Tibial nerve (tissue), 4 donors: ENCODE measurements around the gene TOMM5. TPM values are rescaled to one million over a fixed set of nuclear protein-coding genes. Genes with fewer than 3 reads are reported as not detected.

ENCODE experiments used
- DNase-seq, 2 donors: peaks; one replicate each; pipeline ENCODE4 v3.0.0-alpha.2; 2019; ENCODE audit warnings: low spot score in 2 of 2
- H3K27ac ChIP-seq, 4 donors: fragments of 200-600 bp; sonication (generic) in 3 of 4; one replicate each; pipeline ENCODE4 v1.5.1; 2017 to 2019; ENCODE audit warnings: mild to moderate bottlenecking in 1 of 4
- H3K27me3 ChIP-seq, 2 donors: fragments of 200-600 bp; sonication (generic) in 1 of 2; one replicate each; pipeline versions ENCODE4 v1.5.1 to v1.6.0; 2017 to 2019
- H3K36me3 ChIP-seq, 3 donors: fragments of 200-600 bp; sonication (generic); one replicate each; pipeline ENCODE4 v1.5.1; 2018 to 2019
- H3K4me1 ChIP-seq, 4 donors: fragments of 200-600 bp; sonication (generic) in 3 of 4; one replicate each; pipeline ENCODE4 v1.5.1; 2017 to 2019
- H3K4me3 ChIP-seq, 4 donors: fragments of 200-600 bp; sonication (generic) in 3 of 4; one replicate each; pipeline ENCODE4 v1.5.1; 2017 to 2019; ENCODE audit warnings: mild to moderate bottlenecking in 1 of 4, moderate library complexity in 1 of 4
- H3K9me3 ChIP-seq, 4 donors: fragments of 200-600 bp; sonication (generic) in 3 of 4; one replicate each; pipeline ENCODE4 v1.5.1; 2017 to 2019
- EP300 ChIP-seq, 2 donors: sonication (generic); formaldehyde crosslinking; IDR thresholded peaks; one replicate each; pipeline ENCODE4 v1.6.1; 2017; ENCODE audit warnings: antibody characterized with exemption in 2 of 2, mild to moderate bottlenecking in 1 of 2
- POLR2A ChIP-seq, 2 donors: fragments of 450-650 bp; IDR thresholded peaks; one replicate each; pipeline ENCODE4 v1.6.1; 2017; ENCODE audit warnings: antibody characterized with exemption in 2 of 2, mild to moderate bottlenecking in 2 of 2, moderate library complexity in 2 of 2
- WGBS, 2 donors: methylation state at CpG; one replicate each; pipeline ENCODE4 v1.1.5; 2018; 5-methylcytosine and 5-hydroxymethylcytosine counted together
- total RNA-seq, 4 donors: library from RNA; depleted of rRNA; stranded (reverse); fragments of >200 nt; gene quantifications; one replicate each; pipeline ENCODE4 v1.1.0, GENCODE V29; 2016
- TF ChIP-seq, protein P1 (sequence below), 5 experiments: fragments of 200-600 bp in 3 of 5; fragments of 450-650 bp in 2 of 5; sonication (generic) in 3 of 5; IDR thresholded peaks; one replicate each; pipeline ENCODE4 v1.5.1; 2016 to 2019; ENCODE audit warnings: antibody characterized with exemption in 5 of 5, mild to moderate bottlenecking in 3 of 5, moderate library complexity in 2 of 5

TOMM5 gene
- total RNA-seq, 4 donors from 2014 or later: 21.0 to 81.1 (median 63.7) TPM

DNA sequence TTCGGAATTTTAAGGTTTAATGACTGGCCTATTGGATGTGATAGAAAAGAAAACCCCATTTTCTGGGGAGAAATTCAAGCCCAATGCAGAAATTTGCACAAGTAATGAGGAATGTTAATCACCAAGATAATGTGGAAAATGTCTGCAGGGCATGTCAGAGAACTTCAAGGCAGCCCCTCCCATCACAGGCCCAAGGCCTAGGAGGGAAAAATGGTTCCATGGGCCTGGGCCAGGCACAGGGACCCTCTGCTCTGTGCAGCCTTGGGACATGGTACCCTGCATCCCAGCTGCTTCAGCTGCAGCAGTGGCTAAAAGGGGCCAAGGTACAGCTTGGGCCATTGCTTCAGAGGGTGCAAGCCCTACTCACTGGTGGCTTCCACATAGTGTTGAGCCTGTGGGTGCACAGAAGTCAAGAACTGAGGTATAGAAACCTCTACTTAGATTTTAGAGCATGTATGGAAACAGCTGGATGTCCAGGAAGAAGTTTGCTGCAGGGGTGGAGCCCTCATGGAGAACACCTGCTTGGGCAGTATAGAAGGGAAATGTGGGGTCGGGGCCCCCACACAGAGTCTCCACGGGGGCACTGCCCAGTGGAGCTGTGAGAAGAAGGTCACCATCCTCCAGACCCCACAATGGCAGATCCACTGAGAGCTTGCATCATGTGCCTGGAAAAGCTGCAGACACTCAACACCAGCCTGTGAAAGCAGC is 28.4 kb downstream of the TOMM5 start:
- peaks cover 0 to 8% (median 0%) of the 10 kb centered on the region in 3 donors for H3K36me3 ChIP-seq
- TF ChIP-seq, protein P1, sequence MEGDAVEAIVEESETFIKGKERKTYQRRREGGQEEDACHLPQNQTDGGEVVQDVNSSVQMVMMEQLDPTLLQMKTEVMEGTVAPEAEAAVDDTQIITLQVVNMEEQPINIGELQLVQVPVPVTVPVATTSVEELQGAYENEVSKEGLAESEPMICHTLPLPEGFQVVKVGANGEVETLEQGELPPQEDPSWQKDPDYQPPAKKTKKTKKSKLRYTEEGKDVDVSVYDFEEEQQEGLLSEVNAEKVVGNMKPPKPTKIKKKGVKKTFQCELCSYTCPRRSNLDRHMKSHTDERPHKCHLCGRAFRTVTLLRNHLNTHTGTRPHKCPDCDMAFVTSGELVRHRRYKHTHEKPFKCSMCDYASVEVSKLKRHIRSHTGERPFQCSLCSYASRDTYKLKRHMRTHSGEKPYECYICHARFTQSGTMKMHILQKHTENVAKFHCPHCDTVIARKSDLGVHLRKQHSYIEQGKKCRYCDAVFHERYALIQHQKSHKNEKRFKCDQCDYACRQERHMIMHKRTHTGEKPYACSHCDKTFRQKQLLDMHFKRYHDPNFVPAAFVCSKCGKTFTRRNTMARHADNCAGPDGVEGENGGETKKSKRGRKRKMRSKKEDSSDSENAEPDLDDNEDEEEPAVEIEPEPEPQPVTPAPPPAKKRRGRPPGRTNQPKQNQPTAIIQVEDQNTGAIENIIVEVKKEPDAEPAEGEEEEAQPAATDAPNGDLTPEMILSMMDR (IDR thresholded peaks at IDR 0.05): no peak
- TF ChIP-seq POLR2A (IDR thresholded peaks at IDR 0.05): no peak
- TF ChIP-seq EP300 (IDR thresholded peaks at IDR 0.05): no peak
- H3K27me3 ChIP-seq: no peaks in the 10 kb centered on the region
- no peak overlapping the region for H3K27ac ChIP-seq
- no peaks in the 10 kb centered on the region for H3K9me3 ChIP-seq
- whole genome bisulfite sequencing, 2 donors: 82 to 97% methylated on average over 3 of the region's 3 CpGs
- no peak for DNase-seq
- no peaks in the 10 kb centered on the region for H3K4me1 ChIP-seq
- H3K4me3 ChIP-seq: no peak overlapping the region

DNA sequence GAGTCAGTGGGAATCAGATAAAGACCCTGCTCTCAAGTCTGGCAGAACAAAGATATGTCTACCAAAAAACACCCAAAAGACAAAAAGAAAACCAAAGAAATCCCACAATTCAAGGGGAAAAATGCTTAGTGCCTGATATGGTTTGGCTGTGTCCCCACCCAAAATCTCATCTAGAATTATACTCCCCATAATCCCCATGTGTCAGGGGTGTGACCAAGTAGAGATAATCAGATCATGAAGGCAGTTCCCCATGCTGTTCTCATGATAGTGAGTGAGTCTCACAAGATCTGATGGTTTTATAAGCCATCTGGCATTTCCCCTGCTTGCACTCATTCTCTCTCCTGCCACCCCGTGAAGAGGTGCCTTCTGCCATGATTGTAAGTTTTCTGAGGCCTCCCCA is 29.6 kb downstream of the TOMM5 start:
- Histone ChIP-seq H3K9me3 (no peaks in the 10 kb centered on the region), H3K27me3 (no peaks in the 10 kb centered on the region), H3K4me1 (no peaks in the 10 kb centered on the region), H3K36me3 (peaks cover 0 to 8% (median 0%) of the 10 kb centered on the region in 3 donors), H3K27ac (no peak overlapping the region), H3K4me3 (no peak overlapping the region)
- 74 to 90% methylated on average over 1 of the region's 1 CpG for WGBS, 2 donors
- DNase-seq: no peak
- TF ChIP-seq, protein P1 (IDR thresholded peaks at IDR 0.05): no peak
- no peak for TF ChIP-seq EP300 (IDR thresholded peaks at IDR 0.05)
- TF ChIP-seq POLR2A (IDR thresholded peaks at IDR 0.05): no peak

DNA sequence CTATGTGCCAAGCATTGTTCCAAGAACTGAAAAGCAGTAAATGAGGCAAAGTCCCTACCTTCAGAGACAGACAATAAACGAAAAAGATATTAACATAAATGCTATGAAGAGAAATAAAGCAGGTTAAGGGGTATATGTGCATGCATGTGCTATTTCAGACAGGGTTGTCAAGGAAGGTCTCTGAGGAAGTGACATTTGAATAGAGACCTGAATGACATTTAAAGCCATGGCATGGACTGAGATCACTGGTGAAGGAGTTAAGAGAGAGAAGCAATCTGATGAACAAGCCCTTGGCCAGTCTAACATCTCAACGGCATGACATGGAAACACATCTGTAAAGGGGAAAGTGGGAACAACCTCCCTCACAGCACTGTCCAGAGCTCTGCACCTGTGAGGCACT is 30.7 kb downstream of the TOMM5 start:
- no peak overlapping the region for H3K4me3 ChIP-seq
- 72 to 79% methylated on average over 2 of the region's 2 CpGs for WGBS, 2 donors
- H3K9me3 ChIP-seq: no peaks in the 10 kb centered on the region
- H3K36me3 ChIP-seq: peaks cover 0 to 11% (median 0%) of the 10 kb centered on the region in 3 donors
- DNase-seq: no peak
- H3K4me1 ChIP-seq: no peaks in the 10 kb centered on the region
- TF ChIP-seq, protein P1 (IDR thresholded peaks at IDR 0.05): no peak
- TF ChIP-seq EP300 (IDR thresholded peaks at IDR 0.05): no peak
- no peak for TF ChIP-seq POLR2A (IDR thresholded peaks at IDR 0.05)
- no peak overlapping the region for H3K27ac ChIP-seq
- H3K27me3 ChIP-seq: no peaks in the 10 kb centered on the region

DNA sequence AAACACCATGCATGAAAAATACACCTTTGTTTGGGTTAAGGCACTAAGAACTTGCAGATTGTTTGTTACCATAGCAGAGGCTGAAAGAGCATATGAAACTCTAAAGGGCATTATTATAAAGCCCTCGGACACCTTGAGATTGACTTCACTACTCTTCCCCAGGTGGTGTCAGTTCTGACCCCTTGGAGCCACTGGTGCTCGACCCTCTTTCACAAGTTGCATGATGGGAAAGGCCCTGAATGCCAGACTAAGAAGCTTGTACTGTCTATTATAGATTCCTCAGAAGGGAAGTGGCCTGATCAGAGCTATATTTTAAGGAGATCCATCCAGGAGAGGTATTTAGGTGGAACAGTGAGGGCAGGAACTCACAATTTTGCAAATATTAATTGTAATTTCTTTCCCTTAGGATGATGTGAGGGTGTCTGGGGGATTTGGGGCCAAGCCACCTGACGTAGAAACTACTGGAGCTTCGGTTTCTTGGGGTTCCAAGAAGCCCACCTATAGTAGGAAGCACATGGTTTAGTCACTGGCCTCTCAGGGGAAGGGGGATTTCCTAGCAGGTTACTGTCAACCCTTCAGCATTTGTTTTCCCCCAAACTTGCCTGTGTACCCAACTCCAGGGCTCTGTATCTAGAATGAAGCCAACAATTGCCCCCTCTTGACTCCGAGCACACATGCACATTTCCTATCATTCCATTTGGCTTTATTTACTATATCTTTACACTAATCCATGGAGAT is 32.4 kb downstream of the TOMM5 start:
- Histone ChIP-seq H3K4me1 (no peaks in the 10 kb centered on the region), H3K27me3 (no peaks in the 10 kb centered on the region), H3K9me3 (no peaks in the 10 kb centered on the region), H3K4me3 (no peak overlapping the region), H3K36me3 (peaks cover 0 to 14% (median 0%) of the 10 kb centered on the region in 3 donors), H3K27ac (no peak overlapping the region)
- WGBS, 2 donors: 91% methylated on average over 5 of the region's 5 CpGs
- TF ChIP-seq EP300 (IDR thresholded peaks at IDR 0.05) (no peak), POLR2A (IDR thresholded peaks at IDR 0.05) (no peak)
- TF ChIP-seq, protein P1 (IDR thresholded peaks at IDR 0.05): no peak
- DNase-seq: no peak

DNA sequence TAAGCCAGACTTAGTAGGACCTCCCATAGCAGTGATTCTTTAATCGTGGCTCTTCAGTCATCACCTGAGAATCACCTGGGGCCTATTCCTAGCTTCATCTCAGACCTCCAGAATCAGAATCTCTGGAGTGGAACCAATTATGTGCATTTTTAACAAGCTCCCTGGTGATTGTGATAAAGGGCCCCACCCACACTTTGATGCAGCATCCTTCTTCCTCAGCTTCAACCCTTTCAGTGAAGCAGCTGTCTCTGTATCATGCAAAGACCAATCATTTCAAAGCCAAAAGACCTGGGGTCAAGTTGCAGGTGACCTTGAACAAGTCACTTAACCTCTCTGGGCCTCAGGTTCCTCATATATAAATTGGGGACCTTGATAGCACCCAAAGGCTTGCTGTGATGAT is 33.3 kb downstream of the TOMM5 start:
- H3K27me3 ChIP-seq: no peaks in the 10 kb centered on the region
- H3K4me3 ChIP-seq: no peak overlapping the region
- TF ChIP-seq POLR2A (IDR thresholded peaks at IDR 0.05): no peak
- no peak for TF ChIP-seq EP300 (IDR thresholded peaks at IDR 0.05)
- TF ChIP-seq, protein P1 (IDR thresholded peaks at IDR 0.05): no peak
- DNase-seq: no peak
- H3K36me3 ChIP-seq: peaks cover 0 to 11% (median 0%) of the 10 kb centered on the region in 3 donors
- WGBS, 2 donors: 88 to 89% methylated on average over 1 of the region's 1 CpG
- H3K4me1 ChIP-seq: no peaks in the 10 kb centered on the region
- no peaks in the 10 kb centered on the region for H3K9me3 ChIP-seq
- H3K27ac ChIP-seq: no peak overlapping the region
